PC-3 (cell line): Measurements from ENCODE around the gene LY6G6F. TPM values are rescaled to one million over a fixed set of nuclear protein-coding genes. Genes with fewer than 3 reads are reported as not detected.

ENCODE experiments used
- ATAC-seq: fragments of 200-7000 bp; cut with Tn5 transposase; 2 replicates; pipeline ENCODE4 v1.9.1; 2020; ENCODE audit warnings: mild to moderate bottlenecking, moderate library complexity
- BruUV-seq: library from RNA; stranded (reverse); fragments of 400-500 nt; replicated peaks from 2 replicates; lab custom pipeline; 2021; lab: Mats Ljungman, UMichigan
- CTCF ChIA-PET: fragments of 300-600 bp; sonication (Branson Sonifier 250); formaldehyde crosslinking; loops from one replicate; lab custom pipeline; 2022; ENCODE audit warnings: antibody characterized with exemption; lab: Charles Lee
- POLR2A ChIA-PET: fragments of 300-600 bp; sonication (Branson Sonifier 250); formaldehyde crosslinking; loops from one replicate; lab custom pipeline; 2022; ENCODE audit warnings: antibody characterized with exemption; ENCODE audit not compliant: unreplicated experiment; lab: Charles Lee
- DNase-seq: peaks from one replicate; pipeline ENCODE4 v3.0.0-alpha.2; 2015
- H2AFZ ChIP-seq: fragments of 300-600 bp; sonication (generic); 2 replicates; pipeline ENCODE4 v1.6.0; 2016; ENCODE audit warnings: antibody characterized with exemption, low read length
- H3F3A ChIP-seq: fragments of 300-600 bp; sonication (generic); one replicate; pipeline ENCODE4 v1.6.0; 2017; ENCODE audit warnings: antibody characterized with exemption, low read length, control low read depth, mild to moderate bottlenecking; ENCODE audit not compliant: unreplicated experiment
- H3K27ac ChIP-seq: fragments of 300-600 bp; sonication (generic); 2 replicates; pipeline ENCODE4 v1.5.1; 2016; ENCODE audit warnings: mild to moderate bottlenecking, low read length
- H3K27me3 ChIP-seq: fragments of 300-600 bp; sonication (generic); 2 replicates; pipeline ENCODE4 v1.6.1; 2016; ENCODE audit warnings: low read length, mixed read lengths
- H3K36me3 ChIP-seq: fragments of 300-600 bp; sonication (generic); 2 replicates; pipeline ENCODE4 v1.6.1; 2016; ENCODE audit warnings: low read depth, mixed run types, low read length, mixed read lengths
- H3K4me1 ChIP-seq: fragments of 300-600 bp; sonication (generic); 2 replicates; pipeline ENCODE4 v1.5.1; 2016; ENCODE audit warnings: low read length; ENCODE audit not compliant: insufficient read depth
- H3K4me2 ChIP-seq: fragments of 300-600 bp; sonication (generic); 2 replicates; pipeline ENCODE4 v1.6.0; 2016; ENCODE audit warnings: low read length
- H3K4me3 ChIP-seq: fragments of 300-600 bp; sonication (generic); 2 replicates; pipeline ENCODE4 v1.5.1; 2016; ENCODE audit warnings: mild to moderate bottlenecking, low read length, mixed read lengths
- H3K79me2 ChIP-seq: fragments of 300-600 bp; sonication (generic); 2 replicates; pipeline ENCODE4 v1.6.1; 2017; ENCODE audit warnings: low read length, mixed read lengths
- H3K9ac ChIP-seq: fragments of 300-600 bp; sonication (generic); 2 replicates; pipeline ENCODE4 v1.6.0; 2016; ENCODE audit warnings: mild to moderate bottlenecking, low read length
- H3K9me2 ChIP-seq: fragments of 300-600 bp; sonication (generic); replicated peaks from 2 replicates; pipeline ENCODE4 v1.6.1; 2016; ENCODE audit warnings: mixed run types, low read length, mixed read lengths
- H3K9me3 ChIP-seq: fragments of 300-600 bp; sonication (generic); 2 replicates; pipeline ENCODE4 v1.6.1; 2016; ENCODE audit warnings: low read length, mixed read lengths
- H4K20me1 ChIP-seq: fragments of 300-600 bp; sonication (generic); 2 replicates; pipeline ENCODE4 v1.6.1; 2016; ENCODE audit warnings: low read length, mixed read lengths
- CTCF ChIP-seq: fragments of 300-600 bp; sonication (generic); conservative IDR thresholded peaks from 2 replicates; pipeline ENCODE4 v1.5.1; 2017; ENCODE audit warnings: antibody characterized with exemption, low read depth, mild to moderate bottlenecking, low read length
- EZH2 ChIP-seq: fragments of 300-600 bp; sonication (generic); IDR thresholded peaks from one replicate; pipeline ENCODE4 v1.6.1; 2017; ENCODE audit warnings: antibody characterized with exemption, mild to moderate bottlenecking, low read length; ENCODE audit not compliant: unreplicated experiment
- EZH2phosphoT487 ChIP-seq: fragments of 300-600 bp; sonication (generic); IDR thresholded peaks from 2 replicates; pipeline ENCODE4 v1.6.1; 2018; ENCODE audit warnings: mild to moderate bottlenecking, antibody characterized with exemption, low read length, borderline replicate concordance
- intact Hi-C: fragments of 100-400 bp; cut with micrococcal nuclease; formaldehyde crosslinking; loops from 2 replicates; pipeline ENCODE4 v1.9.0; 2023
- total RNA-seq: library from RNA; depleted of rRNA; stranded (reverse); fragments of >200 nt; gene quantifications from 2 replicates; pipeline ENCODE4 v1.2.3, GENCODE V29; 2014

Gene LY6G6F
- total RNA-seq, 1 experiment from 2014 or later: not detected

GRCh38 chr6:31659649-31660380 lies 46.9 kb upstream of the LY6G6F start:
- ATAC-seq: peak; percentile 20
- POLR2A ChIA-PET: interaction anchor here (0.7 kb wide), 1 partner anchor 1185 kb away, joined by 3 read pairs; no protein-coding TSS in a partner anchor

GRCh38 chr6:31660381-31661261 lies 46.0 kb upstream of the LY6G6F start, which contains the start of gene C6orf47:
Gene C6orf47, minus strand, starts transcription at chr6:31660778. Its CDS starts 831 bp downstream, at chr6:31659947.
- TSS peak; percentile 13 for BruUV-seq

More at GRCh38 chr6:31659649-31660380, 46.9 kb upstream of the LY6G6F start:
- H3K9me3 ChIP-seq: no peaks in the 10 kb centered on the region
- DNase-seq: peak; percentile 42
- TSS peak; percentile 43 for BruUV-seq
- peak overlapping the region; percentile 85 for H3K9ac ChIP-seq
- peaks cover 51% of the 10 kb centered on the region for H3K79me2 ChIP-seq
- peaks cover 52% of the 10 kb centered on the region for H3K4me1 ChIP-seq
- H3K4me2 ChIP-seq: peak overlapping the region; percentile 99
- TF ChIP-seq EZH2: no peak
- no peak for TF ChIP-seq EZH2phosphoT487
- TF ChIP-seq CTCF: no peak
- H3K4me3 ChIP-seq: peak overlapping the region; percentile 92
- intact Hi-C loops: no loop called here
- no peaks in the 10 kb centered on the region for H3K27me3 ChIP-seq
- H3K27ac ChIP-seq: peak overlapping the region; percentile 28
- CTCF ChIA-PET: no interaction called here
- peaks cover 5% of the 10 kb centered on the region for H3K36me3 ChIP-seq
- H3F3A ChIP-seq: no peaks in the 10 kb centered on the region
- H3K9me2 ChIP-seq: no peaks in the 10 kb centered on the region
- H4K20me1 ChIP-seq: peaks cover 4% of the 10 kb centered on the region; the same call in 1 of the 2 replicates
- peak overlapping the region; percentile 78 for H2AFZ ChIP-seq

More at GRCh38 chr6:31660381-31661261, 46.0 kb upstream of the LY6G6F start, which contains the start of gene C6orf47:
- peak within 1 kb of the TSS; percentile 85 for H3K9ac ChIP-seq
- TF ChIP-seq EZH2phosphoT487 (no peak), EZH2 (no peak), CTCF (no peak)
- peaks cover 51% of the 10 kb centered on the region for H3K79me2 ChIP-seq
- H2AFZ ChIP-seq: peak within 1 kb of the TSS; percentile 78
- H3K27me3 ChIP-seq: no peaks in the 10 kb centered on the region
- H3K4me2 ChIP-seq: peak within 1 kb of the TSS; percentile 99
- peak within 1 kb of the TSS; percentile 92 for H3K4me3 ChIP-seq
- peak; percentile 84 for ATAC-seq
- no peaks in the 10 kb centered on the region for H3F3A ChIP-seq
- H3K9me3 ChIP-seq: no peaks in the 10 kb centered on the region
- H3K4me1 ChIP-seq: peaks cover 52% of the 10 kb centered on the region
- ChIA-PET CTCF (interaction anchor here (0.6 kb wide), 1 partner anchor 1178 kb away, joined by 3 read pairs; the partner anchor contains the start of gene TAP2), POLR2A (interaction anchor here (0.7 kb wide), 2 partner anchors 158 to 1184 kb away, joined by 3 to 7 read pairs; no protein-coding TSS in a partner anchor)
- H4K20me1 ChIP-seq: peaks cover 4% of the 10 kb centered on the region; the same call in 1 of the 2 replicates
- H3K36me3 ChIP-seq: peaks cover 5% of the 10 kb centered on the region
- no peaks in the 10 kb centered on the region for H3K9me2 ChIP-seq
- peak within 1 kb of the TSS; percentile 28 for H3K27ac ChIP-seq
- intact Hi-C loops: no loop called here
- DNase-seq: peak; percentile 78
